SK-N-SH treated with all-trans-retinoic acid at 6 μM for 48 hours (cell line): Measurements from ENCODE around the gene HSDL1.

Source experiments
- ATAC-seq: fragments of 200-7000 bp; cut with Tn5 transposase; 3 replicates; pipeline ENCODE4 v1.9.1; 2020; ENCODE audit warnings: mild to moderate bottlenecking, moderate library complexity
- ARNTL ChIP-seq: fragments of 450-650 bp; formaldehyde crosslinking; IDR thresholded peaks from 2 replicates; pipeline ENCODE4 v1.5.0; 2020; ENCODE audit warnings: low read depth, mild to moderate bottlenecking, moderate library complexity, borderline replicate concordance
- BACH2 ChIP-seq: fragments of 250-450 bp; sonication (Bioruptor Pico); IDR thresholded peaks from 2 replicates; pipeline ENCODE4 v1.9.0; 2021; ENCODE audit warnings: mild to moderate bottlenecking, borderline replicate concordance
- CREB5 ChIP-seq: fragments of 250-450 bp; sonication (Bioruptor Pico); IDR thresholded peaks from 2 replicates; pipeline ENCODE4 v1.5.1; 2020; ENCODE audit warnings: low read depth, mild to moderate bottlenecking, moderate library complexity
- CSDC2 ChIP-seq: fragments of 250-450 bp; sonication (Bioruptor Pico); IDR thresholded peaks from 2 replicates; pipeline ENCODE4 v1.5.0; 2020; ENCODE audit warnings: mild to moderate bottlenecking, moderate library complexity
- ESRRG ChIP-seq: fragments of 250-450 bp; sonication (Bioruptor Pico); IDR thresholded peaks from 2 replicates; pipeline ENCODE4 v1.6.1; 2021; ENCODE audit warnings: mild to moderate bottlenecking
- GLIS3 ChIP-seq: fragments of 250-450 bp; sonication (Bioruptor Pico); IDR thresholded peaks from 2 replicates; pipeline ENCODE4 v1.5.0; 2020; ENCODE audit warnings: mild to moderate bottlenecking, moderate library complexity
- ISL1 ChIP-seq: fragments of 250-450 bp; sonication (Bioruptor Pico); IDR thresholded peaks from 2 replicates; pipeline ENCODE4 v2.1.2; 2022; ENCODE audit warnings: mild to moderate bottlenecking, moderate library complexity
- OSR1 ChIP-seq: fragments of 250-450 bp; sonication (Bioruptor Pico); IDR thresholded peaks from 2 replicates; pipeline ENCODE4 v1.8.0; 2022; ENCODE audit warnings: moderate library complexity, mild to moderate bottlenecking, inconsistent platforms
- PATZ1 ChIP-seq: fragments of 250-450 bp; sonication (Bioruptor Pico); IDR thresholded peaks from 2 replicates; pipeline ENCODE4 v1.8.0; 2020; ENCODE audit warnings: mild to moderate bottlenecking, moderate library complexity, borderline replicate concordance
- POU6F1 ChIP-seq: fragments of 250-450 bp; sonication (Bioruptor Pico); IDR thresholded peaks from 2 replicates; pipeline ENCODE4 v1.8.0; 2021; ENCODE audit warnings: low read depth, mild to moderate bottlenecking, moderate library complexity, borderline replicate concordance
- PPARA ChIP-seq: fragments of 250-450 bp; sonication (Bioruptor Pico); IDR thresholded peaks from 2 replicates; pipeline ENCODE4 v1.5.0; 2020; ENCODE audit warnings: mild to moderate bottlenecking, borderline replicate concordance
- RARB ChIP-seq: fragments of 250-450 bp; sonication (Bioruptor Pico); IDR thresholded peaks from 2 replicates; pipeline ENCODE4 v1.8.0; 2021; ENCODE audit warnings: mild to moderate bottlenecking, moderate library complexity
- TCF4 ChIP-seq: fragments of 250-450 bp; sonication (Bioruptor Pico); IDR thresholded peaks from 2 replicates; pipeline ENCODE4 v1.8.0; 2021; ENCODE audit warnings: mild to moderate bottlenecking, moderate library complexity, borderline replicate concordance
- TOX ChIP-seq: fragments of 250-450 bp; sonication (Bioruptor Pico); IDR thresholded peaks from 2 replicates; pipeline ENCODE4 v1.8.0; 2021; ENCODE audit warnings: mild to moderate bottlenecking, moderate library complexity, borderline replicate concordance
- ZFP3 ChIP-seq: fragments of 250-450 bp; sonication (Bioruptor Pico); IDR thresholded peaks from 2 replicates; pipeline ENCODE4 v1.5.0; 2020; ENCODE audit warnings: mild to moderate bottlenecking, moderate library complexity
- ZFP30 ChIP-seq: fragments of 450-650 bp; formaldehyde crosslinking; IDR thresholded peaks from 2 replicates; pipeline ENCODE4 v1.5.0; 2022; ENCODE audit warnings: mild to moderate bottlenecking, moderate library complexity
- ZNF565 ChIP-seq: fragments of 450-650 bp; formaldehyde crosslinking; conservative IDR thresholded peaks from 2 replicates; pipeline ENCODE4 v1.5.0; 2020; ENCODE audit warnings: low read depth, mild to moderate bottlenecking, moderate library complexity
- ZNF70 ChIP-seq: fragments of 450-650 bp; formaldehyde crosslinking; IDR thresholded peaks from 2 replicates; pipeline ENCODE4 v1.5.0; 2020; ENCODE audit warnings: mild to moderate bottlenecking, moderate library complexity
- ZNF8 ChIP-seq: fragments of 450-650 bp; formaldehyde crosslinking; IDR thresholded peaks from 2 replicates; pipeline ENCODE4 v1.5.0; 2020; ENCODE audit warnings: mild to moderate bottlenecking, moderate library complexity
- TF ChIP-seq, protein P1 (sequence below): fragments of 250-450 bp; sonication (Bioruptor Pico); IDR thresholded peaks from 2 replicates; pipeline ENCODE4 v1.5.1; 2021; ENCODE audit warnings: mild to moderate bottlenecking, moderate library complexity
- TF ChIP-seq, protein P2 (sequence below): fragments of 250-450 bp; sonication (Bioruptor Pico); IDR thresholded peaks from 2 replicates; pipeline ENCODE4 v1.5.0; 2020; ENCODE audit warnings: mild to moderate bottlenecking, moderate library complexity

Gene HSDL1

DNA sequence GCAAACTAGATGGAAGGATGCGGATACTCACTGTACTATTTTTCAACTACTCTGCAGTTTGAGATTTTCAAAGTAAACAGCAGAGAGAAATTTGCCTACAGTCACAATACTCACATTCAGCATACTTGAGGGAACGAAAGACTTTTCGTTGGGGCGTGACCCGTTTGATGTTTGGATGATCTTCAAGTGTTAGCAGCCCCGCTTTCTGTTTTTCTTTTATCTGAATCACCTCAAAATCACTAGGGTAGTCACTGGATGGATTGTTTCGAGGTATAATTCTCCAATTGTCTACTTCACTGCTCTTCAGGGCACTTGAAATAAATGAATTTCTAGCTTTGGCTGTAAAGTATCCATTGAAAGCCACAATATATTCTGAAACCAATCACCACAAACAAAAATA, 46.0 kb downstream of the HSDL1 start:
- ATAC-seq = no peak
- TF ChIP-seq GLIS3 (CRISPR knock-in tag) (no peak), POU6F1 (CRISPR knock-in tag) (no peak), RARB (no peak), TCF4 (CRISPR knock-in tag) (no peak), BACH2 (CRISPR knock-in tag) (no peak), CREB5 (CRISPR knock-in tag) (no peak), ARNTL (CRISPR knock-in tag) (no peak), CSDC2 (no peak), ZNF565 (CRISPR knock-in tag) (no peak), OSR1 (CRISPR knock-in tag) (no peak), ZFP30 (CRISPR knock-in tag) (no peak), ISL1 (CRISPR knock-in tag) (no peak)
- TF ChIP-seq, protein P1, sequence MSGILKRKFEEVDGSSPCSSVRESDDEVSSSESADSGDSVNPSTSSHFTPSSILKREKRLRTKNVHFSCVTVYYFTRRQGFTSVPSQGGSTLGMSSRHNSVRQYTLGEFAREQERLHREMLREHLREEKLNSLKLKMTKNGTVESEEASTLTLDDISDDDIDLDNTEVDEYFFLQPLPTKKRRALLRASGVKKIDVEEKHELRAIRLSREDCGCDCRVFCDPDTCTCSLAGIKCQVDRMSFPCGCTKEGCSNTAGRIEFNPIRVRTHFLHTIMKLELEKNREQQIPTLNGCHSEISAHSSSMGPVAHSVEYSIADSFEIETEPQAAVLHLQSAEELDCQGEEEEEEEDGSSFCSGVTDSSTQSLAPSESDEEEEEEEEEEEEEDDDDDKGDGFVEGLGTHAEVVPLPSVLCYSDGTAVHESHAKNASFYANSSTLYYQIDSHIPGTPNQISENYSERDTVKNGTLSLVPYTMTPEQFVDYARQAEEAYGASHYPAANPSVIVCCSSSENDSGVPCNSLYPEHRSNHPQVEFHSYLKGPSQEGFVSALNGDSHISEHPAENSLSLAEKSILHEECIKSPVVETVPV (CRISPR knock-in tag) = no peak
- TF ChIP-seq, protein P2, sequence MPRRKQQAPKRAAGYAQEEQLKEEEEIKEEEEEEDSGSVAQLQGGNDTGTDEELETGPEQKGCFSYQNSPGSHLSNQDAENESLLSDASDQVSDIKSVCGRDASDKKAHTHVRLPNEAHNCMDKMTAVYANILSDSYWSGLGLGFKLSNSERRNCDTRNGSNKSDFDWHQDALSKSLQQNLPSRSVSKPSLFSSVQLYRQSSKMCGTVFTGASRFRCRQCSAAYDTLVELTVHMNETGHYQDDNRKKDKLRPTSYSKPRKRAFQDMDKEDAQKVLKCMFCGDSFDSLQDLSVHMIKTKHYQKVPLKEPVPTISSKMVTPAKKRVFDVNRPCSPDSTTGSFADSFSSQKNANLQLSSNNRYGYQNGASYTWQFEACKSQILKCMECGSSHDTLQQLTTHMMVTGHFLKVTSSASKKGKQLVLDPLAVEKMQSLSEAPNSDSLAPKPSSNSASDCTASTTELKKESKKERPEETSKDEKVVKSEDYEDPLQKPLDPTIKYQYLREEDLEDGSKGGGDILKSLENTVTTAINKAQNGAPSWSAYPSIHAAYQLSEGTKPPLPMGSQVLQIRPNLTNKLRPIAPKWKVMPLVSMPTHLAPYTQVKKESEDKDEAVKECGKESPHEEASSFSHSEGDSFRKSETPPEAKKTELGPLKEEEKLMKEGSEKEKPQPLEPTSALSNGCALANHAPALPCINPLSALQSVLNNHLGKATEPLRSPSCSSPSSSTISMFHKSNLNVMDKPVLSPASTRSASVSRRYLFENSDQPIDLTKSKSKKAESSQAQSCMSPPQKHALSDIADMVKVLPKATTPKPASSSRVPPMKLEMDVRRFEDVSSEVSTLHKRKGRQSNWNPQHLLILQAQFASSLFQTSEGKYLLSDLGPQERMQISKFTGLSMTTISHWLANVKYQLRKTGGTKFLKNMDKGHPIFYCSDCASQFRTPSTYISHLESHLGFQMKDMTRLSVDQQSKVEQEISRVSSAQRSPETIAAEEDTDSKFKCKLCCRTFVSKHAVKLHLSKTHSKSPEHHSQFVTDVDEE (CRISPR knock-in tag) = no peak

DNA sequence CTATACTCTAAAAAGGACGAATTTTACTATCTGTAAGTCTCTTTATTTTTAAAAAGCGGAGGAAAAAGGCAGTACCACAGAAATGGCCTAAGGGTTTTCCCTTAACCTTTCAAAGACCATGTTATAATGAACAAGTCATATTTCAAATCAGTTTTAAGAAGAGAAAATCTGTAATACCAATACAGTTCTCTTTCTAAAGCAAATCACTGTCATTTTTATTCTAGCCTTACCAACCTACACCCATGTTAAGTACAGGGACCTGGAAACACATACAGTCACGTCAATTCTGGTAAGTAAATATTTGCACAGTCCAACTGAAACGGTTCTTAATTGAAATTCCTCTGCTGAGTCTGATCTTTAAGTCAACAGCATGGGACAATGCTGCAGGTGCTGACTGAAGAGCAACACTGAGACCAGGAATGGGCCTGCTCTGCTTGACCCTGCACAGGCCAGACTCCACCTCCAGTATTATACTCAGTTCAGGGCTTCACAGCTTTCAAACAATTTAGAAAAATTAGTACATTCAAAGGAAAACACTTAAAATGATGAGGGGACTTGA, 48.5 kb downstream of the HSDL1 start:
- no peak for TF ChIP-seq ZFP30 (CRISPR knock-in tag)
- TF ChIP-seq GLIS3 (CRISPR knock-in tag) = no peak
- TF ChIP-seq PATZ1 (CRISPR knock-in tag) = no peak
- no peak for TF ChIP-seq POU6F1 (CRISPR knock-in tag)
- no peak for TF ChIP-seq OSR1 (CRISPR knock-in tag)
- TF ChIP-seq PPARA = no peak
- TF ChIP-seq ZNF70 (CRISPR knock-in tag) = no peak
- TF ChIP-seq RARB = no peak
- no peak for TF ChIP-seq ISL1 (CRISPR knock-in tag)
- TF ChIP-seq TOX (CRISPR knock-in tag) = no peak
- no peak for TF ChIP-seq ESRRG
- TF ChIP-seq ARNTL (CRISPR knock-in tag) = no peak
- TF ChIP-seq, protein P1 (CRISPR knock-in tag) = no peak
- no peak for TF ChIP-seq ZFP3 (CRISPR knock-in tag)
- TF ChIP-seq ZNF8 (CRISPR knock-in tag) = no peak
- TF ChIP-seq, all 23 proteins: peak for 0
- ATAC-seq = no peak
